ENCODE measurements around the gene LGALS14.

DNA sequence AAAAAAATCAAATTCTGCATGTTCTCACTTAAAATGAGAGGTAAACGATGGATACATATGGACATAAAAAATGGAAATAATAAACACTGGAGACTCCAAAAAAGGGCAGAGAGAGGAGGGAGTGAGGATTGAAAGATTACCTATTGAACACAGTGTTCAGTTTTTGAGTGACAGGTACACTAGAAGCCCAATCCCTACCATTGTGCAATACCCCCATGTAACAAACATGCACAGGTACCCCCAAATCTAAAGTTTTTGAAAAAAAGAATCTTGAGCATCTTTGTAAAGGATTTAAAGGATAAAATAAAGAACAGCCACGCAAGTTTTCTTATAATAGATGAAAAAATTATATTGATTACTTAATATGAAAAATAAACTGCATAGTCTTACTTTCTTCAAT is 50.3 kb downstream of the LGALS14 start:
- no peak for TF ChIP-seq CTCF (IDR thresholded peaks at IDR 0.05)
- no peak for TF ChIP-seq IRF2 (CRISPR knock-in tag; IDR thresholded peaks at IDR 0.05; ENCODE audit: borderline replicate concordance, low read depth)
- TF ChIP-seq STAT6 (CRISPR knock-in tag; conservative IDR thresholded peaks at IDR 0.05; ENCODE audit: low read depth): no peak
- no peak for TF ChIP-seq SP1 (CRISPR knock-in tag; conservative IDR thresholded peaks at IDR 0.05)
- TF ChIP-seq ZNF671 (CRISPR knock-in tag; IDR thresholded peaks at IDR 0.05): no peak
- no peak for TF ChIP-seq E2F4 (CRISPR knock-in tag; IDR thresholded peaks at IDR 0.05; ENCODE audit: borderline replicate concordance, low read depth)
- TF ChIP-seq ZNF263 (CRISPR knock-in tag; IDR thresholded peaks at IDR 0.05; ENCODE audit: low read depth): no peak
- no peak for TF ChIP-seq ATF1 (CRISPR knock-in tag; IDR thresholded peaks at IDR 0.05)
- no peak for TF ChIP-seq AFF4 (CRISPR knock-in tag; IDR thresholded peaks at IDR 0.05; ENCODE audit: borderline replicate concordance)
- TF ChIP-seq, protein P1, sequence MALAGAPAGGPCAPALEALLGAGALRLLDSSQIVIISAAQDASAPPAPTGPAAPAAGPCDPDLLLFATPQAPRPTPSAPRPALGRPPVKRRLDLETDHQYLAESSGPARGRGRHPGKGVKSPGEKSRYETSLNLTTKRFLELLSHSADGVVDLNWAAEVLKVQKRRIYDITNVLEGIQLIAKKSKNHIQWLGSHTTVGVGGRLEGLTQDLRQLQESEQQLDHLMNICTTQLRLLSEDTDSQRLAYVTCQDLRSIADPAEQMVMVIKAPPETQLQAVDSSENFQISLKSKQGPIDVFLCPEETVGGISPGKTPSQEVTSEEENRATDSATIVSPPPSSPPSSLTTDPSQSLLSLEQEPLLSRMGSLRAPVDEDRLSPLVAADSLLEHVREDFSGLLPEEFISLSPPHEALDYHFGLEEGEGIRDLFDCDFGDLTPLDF (CRISPR knock-in tag; IDR thresholded peaks at IDR 0.05): no peak
